Urothelium cell line (cell line): ENCODE results near the gene TMEM14C.

Experiments used
- DNase-seq: peaks from one replicate; pipeline ENCODE4 v3.0.0; 2011; ENCODE audit warnings: low spot score, mixed read lengths
- FAIRE-seq: peaks from 2 replicates; lab custom pipeline; 2011; peaks lifted over from hg19 to GRCh38; lab: Jason Lieb, UNC

The TMEM14C gene

DNA sequence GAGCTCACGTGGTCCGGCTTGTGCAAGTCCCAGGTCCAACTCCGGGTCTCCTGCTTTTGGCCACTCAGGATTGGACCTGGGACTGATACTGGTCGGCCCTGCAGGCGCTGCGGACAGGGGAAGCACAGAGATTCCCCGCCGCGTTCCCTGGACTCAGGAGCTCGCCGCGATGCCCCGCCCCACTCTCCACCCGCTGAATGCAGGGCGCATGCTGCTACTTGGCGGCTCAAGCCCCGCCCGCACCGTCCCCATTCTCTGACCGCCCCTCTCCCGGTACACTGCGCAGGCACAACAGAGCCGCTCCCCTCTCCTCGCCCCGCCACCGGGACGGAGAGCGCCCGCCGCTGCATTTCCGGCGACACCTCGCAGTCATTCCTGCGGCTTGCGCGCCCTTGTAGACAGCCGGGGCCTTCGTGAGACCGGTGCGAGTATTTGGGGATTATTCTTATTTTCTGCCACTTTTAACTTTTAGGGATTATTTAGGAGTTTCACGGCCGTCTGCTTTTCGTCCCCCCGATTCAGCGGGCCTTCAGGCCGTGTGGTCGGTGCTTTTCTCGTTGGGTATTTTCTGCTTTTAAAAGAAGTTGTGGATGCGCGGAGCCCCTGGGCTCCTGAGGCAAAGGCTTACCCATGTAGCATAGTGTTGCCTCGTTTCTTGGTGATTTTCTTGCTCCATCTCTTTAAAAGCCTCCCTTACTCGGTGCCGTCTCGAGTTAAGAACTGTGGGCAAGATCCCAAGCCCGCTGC lies at the start of gene TMEM14C:
Gene TMEM14C, plus strand, starts transcription at position 251 of the 747 bp plus-strand sequence. CDS start 1,544 bp downstream, outside the sequence.
- DNase-seq (peak; percentile 95), FAIRE-seq (no peak)

DNA sequence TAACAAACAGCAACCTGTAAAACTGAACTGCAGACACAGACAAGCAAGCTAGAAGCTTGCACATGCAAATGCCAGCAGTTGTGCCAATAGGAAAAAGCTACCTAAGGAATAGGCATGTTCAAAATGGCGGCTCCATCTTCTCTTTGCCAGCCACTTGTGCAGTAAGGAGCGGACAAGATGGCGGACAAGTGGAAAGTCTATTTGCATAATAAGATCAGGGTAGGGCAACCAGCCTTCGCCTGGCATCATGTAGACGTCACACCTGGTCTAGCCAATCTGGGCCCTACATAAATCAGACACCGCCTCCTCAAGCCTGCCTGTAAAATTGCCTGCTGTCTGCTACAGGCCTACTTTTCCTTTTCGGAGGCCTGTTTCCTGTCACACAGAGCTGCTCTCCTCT lies 46.5 kb upstream of the TMEM14C start:
- FAIRE-seq (no peak), DNase-seq (no peak)

DNA sequence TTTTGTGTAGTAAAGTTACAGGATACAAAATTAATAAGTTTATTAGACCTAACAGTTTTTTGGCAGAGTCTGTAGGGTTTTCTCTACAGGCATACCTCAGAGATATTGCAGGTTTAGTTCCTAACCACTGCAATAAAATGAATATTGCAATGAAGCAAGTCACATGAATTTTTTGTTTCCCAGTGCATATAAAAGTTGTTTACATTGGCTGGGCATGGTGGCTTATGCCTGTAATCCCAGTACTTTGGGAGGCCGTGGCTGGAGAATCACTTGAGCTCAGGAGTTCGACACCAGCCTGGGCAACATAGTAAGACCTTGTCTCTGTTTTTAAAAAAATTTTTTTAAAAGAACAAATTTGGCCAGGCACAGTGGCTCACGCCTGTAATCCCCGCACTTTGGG lies 44.4 kb upstream of the TMEM14C start:
- FAIRE-seq (no peak), DNase-seq (no peak)

DNA sequence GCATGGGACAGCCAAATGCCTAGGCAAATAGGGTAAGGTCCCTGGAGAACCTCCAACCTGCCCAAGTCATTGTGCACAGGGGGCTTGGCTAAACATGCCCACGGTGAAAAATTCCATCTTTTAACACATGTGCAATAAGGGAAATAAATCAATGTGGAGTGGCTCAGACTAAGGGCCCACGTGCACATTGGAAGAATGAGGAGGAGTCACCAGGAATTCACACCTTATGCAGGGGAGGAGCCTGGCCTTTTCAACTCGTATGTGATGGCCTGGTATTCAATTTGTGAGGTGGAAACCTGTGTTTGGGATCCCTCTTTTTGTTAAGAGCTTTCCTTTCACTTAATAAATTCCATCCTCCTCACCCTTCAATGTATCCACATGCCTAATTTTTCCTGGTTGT lies 41.1 kb upstream of the TMEM14C start:
- no peak for FAIRE-seq
- DNase-seq: no peak

DNA sequence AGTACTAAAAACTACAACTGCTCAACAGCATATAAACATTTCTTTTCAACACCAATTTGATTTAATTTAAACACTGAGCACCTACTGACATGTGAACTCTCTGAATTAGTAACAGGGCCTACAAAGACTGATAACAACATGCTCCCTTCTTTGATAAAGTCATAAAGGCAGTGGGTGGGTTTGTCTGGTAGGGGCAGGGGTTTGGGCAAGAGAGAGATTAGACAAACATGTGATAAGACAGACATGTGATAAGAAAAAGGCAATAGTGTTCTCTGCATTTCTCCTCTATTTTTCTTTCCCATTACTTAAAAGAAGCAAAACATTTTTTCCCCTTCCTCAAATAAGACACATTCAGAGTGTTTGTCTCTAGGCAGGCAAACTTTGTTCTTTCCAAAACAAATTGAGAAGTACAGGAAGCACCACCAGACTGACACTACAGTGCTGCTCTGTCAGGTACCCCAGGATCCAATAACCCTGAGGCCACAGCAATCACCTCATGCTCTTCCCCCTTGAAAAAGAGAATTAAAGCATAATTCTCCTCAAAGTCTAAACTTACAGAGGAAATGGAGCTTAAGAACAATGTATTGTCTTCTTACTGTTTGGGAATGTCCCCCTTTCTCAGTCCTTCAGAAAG lies 40.4 kb upstream of the TMEM14C start:
- FAIRE-seq (no peak), DNase-seq (no peak)

DNA sequence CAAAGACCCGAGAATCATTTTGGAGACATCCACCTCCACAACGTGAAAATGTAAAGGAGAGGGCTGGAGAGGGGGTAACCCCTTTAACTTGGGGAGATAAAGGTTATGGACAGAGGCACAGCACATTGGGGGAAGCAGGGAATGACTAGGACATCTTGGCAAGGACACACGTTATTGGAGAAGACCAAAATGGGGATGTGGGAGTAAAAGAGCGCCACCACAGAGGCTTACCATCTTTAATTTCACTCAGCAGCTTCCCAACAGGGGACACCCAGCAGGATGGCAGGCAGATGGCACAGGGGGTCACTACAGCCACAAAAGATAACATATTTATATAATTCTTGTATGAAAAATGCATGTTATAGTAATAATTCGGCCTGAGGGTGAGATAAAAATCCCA lies 38.3 kb upstream of the TMEM14C start:
- DNase-seq: no peak
- no peak for FAIRE-seq

DNA sequence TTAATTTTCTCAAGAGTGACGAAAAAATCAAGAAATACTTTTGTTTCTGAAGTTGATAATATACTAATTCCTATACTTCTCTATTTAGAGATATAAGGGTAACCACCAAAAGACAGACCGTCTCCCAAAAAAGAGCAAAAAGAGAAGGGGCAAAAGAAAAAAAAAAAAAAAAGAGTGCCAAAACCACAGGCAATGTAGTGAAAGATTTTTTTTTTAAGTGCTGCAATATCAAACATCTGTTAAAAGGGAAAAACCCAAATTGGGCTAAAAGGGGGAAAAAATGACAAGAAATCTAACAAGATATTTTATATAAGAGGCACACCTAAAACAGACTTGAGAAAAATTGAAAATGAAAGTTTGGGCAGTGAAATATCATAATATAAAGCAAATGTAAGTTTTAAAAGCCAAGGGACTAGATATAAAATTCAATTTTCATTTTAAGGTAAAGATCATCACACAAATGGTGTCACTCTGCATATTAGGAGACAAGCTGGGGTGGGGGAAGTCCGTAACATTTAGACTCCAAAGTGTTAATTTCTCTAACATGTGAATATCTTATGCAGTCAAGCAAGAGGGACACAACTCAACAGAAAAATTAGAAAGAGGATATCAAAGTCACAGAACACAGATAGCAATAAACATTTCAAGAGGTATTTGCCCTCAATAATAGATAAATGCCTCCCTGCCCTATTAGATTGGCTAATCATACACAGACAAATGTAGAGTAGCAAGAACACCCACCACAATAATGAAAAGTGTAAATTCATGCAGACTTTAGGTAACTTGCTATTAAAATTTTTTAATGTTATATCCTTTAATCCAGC lies 37.6 kb upstream of the TMEM14C start:
- DNase-seq (no peak), FAIRE-seq (no peak)

DNA sequence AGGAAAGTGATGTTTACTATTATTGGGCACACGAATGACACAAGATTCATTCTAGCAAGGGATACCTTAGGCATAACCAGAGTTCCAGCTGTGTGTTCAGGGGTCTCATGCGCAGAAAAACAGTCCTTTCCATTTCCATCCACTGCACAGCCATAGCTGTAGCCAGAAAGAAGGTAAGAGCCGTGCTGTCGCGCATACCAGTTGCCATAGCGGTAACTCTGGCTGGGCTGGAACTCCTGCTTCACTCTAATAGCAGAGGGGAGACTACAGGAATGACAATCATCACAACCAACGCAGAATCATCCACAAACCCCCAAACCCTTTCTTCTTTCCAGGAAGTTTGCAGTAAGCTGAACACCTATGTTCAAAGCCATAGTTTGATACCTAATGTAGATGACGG lies 36.0 kb upstream of the TMEM14C start:
- FAIRE-seq (no peak), DNase-seq (no peak)

DNA sequence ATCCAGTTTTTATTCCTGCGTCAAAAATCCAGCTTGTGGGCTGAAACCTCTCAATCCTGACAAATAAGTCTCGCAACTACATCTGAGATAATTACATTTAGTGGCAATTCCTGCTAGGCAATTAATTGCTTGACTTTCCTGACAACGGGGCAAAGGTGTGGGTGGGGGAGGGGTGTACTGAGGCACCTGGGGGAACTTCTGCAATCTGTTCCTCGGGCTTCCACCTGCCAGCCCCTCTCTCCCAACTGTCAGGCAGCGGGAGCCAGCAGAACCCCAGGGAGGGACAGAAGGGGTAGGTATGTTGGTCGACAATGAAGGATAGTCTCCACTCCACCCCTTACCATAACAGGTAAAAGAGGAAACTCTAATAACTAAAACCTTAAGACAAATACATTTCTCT lies 35.3 kb upstream of the TMEM14C start:
- DNase-seq (no peak), FAIRE-seq (no peak)

DNA sequence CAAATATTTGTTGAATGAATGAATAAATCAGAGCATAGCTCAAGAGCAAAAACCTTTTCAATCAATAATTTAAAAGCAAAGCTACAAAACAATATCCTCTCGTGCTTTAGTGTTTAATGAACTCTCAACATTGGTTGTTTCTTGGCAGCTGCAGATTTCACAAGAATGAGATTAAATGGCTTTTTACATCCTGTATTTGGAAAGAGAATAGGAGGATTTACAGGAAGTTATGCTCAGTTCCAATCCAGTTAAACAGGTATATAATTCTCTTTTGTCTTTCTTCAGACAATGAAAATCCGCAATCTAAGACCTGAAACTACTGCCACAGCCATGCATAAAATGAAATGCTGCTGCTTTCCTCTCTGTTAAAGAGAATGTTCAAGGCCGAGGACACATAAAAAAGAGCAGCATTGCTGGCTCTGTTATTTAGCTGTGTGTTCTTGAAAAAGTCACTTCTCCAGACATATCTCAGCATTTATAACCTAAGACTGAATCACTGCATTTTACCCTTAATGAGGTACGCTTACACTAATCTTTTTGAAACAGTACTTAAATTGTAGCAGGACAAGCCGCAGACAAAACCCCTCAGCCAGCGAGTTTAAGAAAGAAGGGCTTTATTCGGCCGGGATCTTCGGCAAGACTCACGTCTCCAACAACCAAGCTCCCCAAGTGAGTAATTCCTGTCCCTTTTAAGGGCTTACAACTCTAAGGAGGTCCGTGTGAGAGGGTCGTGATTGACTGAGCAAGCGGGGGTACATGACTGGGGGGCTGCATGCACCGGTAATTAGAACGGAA lies 32.0 kb upstream of the TMEM14C start:
- no peak for DNase-seq

DNA sequence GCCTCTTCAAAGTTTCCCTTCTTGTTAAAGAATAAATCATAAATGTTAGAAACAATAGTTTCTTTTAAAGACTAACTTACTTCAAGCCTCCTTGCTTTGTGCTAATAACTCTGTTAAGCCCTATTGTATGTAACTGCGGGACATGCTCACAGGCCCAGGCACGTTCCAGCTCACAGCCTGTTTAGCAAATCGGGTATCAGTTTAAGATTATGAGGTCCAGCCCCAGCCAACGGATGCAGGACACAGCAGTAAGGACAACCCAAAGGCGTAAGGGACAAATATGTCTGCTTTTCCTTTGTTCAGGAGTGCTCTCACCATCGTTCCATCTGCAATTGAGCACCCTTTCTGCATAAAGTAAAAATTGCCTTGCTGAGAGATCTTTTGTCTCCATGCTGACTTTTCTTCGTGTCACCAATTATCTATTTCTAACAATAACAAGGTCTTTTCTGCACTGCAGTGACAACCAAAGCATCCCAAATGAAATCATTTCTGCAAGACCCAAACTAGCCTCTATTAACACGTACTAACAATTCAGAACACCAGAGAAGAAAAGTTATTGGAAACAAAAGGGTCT lies 29.8 kb upstream of the TMEM14C start:
- DNase-seq: no peak
- no peak for FAIRE-seq

More for the DNA sequence above, 32.0 kb upstream of the TMEM14C start:
- no peak for FAIRE-seq

DNA sequence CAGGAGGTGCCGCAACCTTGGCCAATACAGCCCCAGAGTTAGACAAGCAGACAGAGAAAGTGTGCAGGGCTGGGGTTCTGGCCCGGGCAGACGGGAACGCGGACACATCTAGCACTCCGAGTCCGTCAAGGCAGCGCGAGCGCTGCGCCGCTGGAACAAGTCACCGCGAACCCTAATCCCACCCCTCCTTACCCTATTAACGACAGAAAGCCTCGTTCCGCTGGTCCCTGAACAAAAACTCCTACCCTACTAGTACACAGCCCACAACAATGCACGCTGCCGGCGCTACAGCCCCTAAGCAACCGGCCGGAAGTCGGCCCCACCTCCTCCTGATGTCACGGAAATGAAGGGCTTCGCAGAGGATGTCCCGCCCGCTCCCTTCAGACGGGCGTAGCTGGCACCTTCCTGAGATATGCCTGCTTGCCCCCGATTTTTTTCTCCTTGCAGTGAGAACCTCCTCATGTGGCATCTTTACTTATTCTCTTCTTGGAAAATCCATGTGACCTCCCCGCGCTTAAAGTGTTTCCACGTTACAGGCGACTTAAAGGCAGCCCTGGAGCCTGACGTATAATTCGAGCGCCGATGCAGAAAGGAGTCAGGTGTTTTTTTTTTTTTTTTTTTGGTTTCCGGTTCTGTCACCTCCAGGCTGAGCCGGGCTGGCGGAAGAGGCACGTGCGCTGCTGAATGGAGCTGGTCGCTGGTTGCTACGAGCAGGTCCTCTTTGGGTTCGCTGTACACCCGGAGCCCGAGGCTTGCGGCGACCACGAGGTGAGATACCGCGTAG lies 28.4 kb upstream of the TMEM14C start, which contains the start of the genes C6orf52 and PAK1IP1:
Gene C6orf52, minus strand, starts transcription at position 315 of the 784 bp plus-strand sequence. CDS start 7,066 bp downstream, outside the sequence.
Gene PAK1IP1, plus strand, starts transcription at position 671 of the 784 bp plus-strand sequence. Its CDS starts 14 bp downstream, at position 685.
- DNase-seq: peak; percentile 93
- no peak for FAIRE-seq

DNA sequence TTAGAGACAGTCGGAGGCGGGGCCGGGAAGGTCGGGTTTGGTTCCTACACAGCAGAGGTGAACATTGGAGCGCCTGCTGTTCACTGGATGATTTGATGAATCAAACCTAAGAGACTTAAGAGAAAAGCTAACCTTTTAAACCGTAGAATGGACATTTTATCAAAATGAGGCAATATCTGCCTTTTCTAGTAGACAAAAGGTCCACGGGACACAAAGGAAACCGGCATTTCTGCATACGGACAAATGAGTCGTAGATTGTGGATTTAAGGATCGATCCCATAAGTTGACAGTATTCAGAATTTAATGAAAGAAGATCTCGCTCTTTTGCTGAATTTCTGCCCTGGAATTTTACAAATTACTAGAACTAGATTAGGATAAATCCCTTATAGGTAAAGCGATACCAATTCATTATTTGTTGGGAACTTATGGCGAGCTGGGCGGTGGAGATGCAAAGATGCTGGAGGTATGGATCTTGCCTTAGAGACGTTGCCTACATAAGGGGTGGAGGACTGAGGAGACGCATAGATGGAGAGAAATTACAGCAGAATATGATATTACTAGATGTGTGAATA lies 27.7 kb upstream of the TMEM14C start:
- DNase-seq (no peak), FAIRE-seq (no peak)

DNA sequence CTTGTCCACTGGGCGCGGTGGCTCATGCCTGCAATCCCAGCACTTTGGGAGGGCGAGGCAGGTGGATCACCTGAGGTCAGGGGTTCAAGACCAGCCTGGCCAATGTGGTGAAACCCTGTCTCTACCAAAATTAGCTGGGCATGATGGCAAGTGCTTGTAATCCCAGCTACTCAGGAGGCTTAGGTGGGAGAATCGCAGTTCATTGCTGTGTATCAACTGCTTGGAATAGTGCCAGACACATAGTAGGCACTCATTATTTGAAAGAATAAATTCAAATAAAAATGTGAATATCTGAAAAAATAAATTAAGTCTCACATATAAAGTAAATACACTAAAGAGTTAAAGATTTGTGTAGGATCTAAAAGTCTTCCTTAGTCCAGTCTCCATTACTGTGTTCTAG lies 26.2 kb upstream of the TMEM14C start:
- FAIRE-seq: no peak

DNA sequence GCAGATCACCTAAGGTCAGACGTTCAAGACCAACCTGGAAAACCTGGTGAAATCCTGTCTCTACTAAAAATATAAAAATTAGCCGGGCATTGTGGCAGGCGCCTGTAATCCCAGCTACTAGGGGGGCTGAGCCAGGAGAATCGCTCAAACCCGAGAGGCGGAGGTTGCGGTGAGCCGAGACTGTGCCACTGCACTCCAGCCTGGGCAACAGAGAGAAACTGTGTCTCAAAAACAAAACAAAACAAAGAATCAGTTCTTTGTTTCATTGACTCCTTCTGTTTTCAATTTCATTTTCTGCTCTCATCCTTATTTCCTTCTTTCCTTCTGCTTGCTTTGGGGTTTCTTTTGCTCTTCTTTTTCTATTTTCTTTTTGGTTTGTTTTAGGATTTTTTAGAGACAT lies 8.9 kb upstream of the TMEM14C start:
- DNase-seq (no peak), FAIRE-seq (no peak)

More for the DNA sequence above, 26.2 kb upstream of the TMEM14C start:
- no peak for DNase-seq

DNA sequence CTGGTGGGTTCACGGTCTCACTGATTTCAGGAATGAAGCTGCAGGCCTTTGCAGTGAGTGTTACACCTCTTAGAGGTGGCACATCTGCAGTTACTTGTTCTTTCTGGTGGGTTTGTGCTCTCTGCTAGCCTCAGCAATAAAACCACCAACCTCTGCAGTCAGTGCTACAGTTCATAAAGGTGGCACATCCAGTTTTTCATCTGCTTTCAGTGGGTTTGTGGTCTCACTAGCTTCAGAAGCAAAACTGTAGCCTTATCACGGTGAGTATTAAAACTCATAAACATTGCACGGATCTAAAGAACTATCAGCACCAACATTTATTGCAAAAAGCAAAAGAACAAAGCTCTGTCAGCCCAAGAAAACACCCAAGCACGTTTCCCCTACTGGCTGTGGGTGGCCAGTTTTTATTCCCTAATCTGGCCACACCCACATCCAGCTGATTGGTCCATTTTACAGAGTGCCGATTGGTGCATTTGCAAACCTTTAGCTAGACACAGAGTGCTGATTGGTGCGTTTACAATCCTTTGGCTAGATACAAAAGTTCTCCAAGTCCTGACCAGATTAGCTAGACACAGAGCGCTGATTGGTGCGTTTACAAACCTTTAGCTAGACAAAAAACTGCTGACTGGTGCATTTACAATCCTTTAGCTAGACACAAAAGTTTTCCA lies 3.4 kb upstream of the TMEM14C start:
- FAIRE-seq (no peak), DNase-seq (no peak)

DNA sequence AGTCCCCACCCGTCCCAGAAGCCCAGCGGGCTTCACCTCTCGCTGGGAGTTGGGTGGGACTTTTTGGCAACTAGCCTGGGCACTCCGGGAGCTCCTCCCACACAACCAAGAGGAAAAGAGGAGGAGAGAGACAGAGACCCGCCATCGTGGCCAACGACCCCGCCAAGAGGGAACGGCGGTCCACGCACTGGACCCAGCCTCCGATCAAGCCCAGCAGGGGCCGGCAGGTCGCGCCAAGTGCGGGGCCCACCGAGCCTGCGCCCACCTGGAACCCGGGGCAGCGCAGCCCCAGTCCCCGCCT lies 3.0 kb upstream of the TMEM14C start:
- FAIRE-seq: no peak

DNA sequence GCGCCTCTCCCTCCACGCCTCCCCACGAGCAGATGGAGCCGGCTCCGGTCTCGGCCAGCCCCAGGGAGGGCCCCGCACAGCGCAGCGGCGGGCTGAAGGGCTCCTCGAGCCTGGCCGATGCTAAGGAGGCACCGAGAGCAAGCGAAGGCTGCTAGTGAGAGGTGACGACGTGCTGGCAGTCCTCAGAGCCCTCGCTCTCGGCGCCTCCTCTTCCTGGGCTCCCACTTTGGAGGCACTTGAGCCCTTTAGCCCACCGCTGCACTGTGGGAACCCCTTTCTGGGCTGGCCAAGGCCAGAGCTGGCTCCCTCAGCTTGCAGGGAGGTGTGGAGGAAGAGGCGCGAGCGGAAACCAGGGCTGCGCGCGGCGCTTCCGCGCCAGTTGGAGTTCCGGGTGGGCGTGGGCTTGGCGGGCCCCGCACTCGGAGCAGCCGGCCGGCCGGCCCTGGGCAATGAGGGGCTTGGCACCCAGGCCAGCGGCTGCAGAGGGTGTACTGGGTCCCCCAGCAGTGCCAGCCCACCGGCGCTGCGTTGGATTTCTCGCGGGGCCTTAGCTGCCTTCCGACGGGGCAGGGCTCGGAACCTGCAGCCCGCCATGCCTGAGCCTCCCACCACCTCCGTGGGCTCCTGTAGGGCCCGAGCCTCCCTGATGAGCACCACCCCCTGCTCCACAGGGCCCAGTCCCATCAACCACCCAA lies 2.5 kb upstream of the TMEM14C start:
- no peak for DNase-seq
- no peak for FAIRE-seq

More for the DNA sequence above, 3.0 kb upstream of the TMEM14C start:
- DNase-seq: no peak
